Medulla oblongata (tissue), 1 donor: ENCODE data around the gene PCBP3.
"Not testable (repeated sequence)": the region's sequence is repeated elsewhere in the genome, so short reads cannot be mapped to it uniquely, and the experiment has no call there.

Experiments used
- DNase-seq: peaks from one replicate; pipeline ENCODE4 v3.0.0-alpha.2; 2015; ENCODE audit errors: extremely low spot score

PCBP3 gene

DNA sequence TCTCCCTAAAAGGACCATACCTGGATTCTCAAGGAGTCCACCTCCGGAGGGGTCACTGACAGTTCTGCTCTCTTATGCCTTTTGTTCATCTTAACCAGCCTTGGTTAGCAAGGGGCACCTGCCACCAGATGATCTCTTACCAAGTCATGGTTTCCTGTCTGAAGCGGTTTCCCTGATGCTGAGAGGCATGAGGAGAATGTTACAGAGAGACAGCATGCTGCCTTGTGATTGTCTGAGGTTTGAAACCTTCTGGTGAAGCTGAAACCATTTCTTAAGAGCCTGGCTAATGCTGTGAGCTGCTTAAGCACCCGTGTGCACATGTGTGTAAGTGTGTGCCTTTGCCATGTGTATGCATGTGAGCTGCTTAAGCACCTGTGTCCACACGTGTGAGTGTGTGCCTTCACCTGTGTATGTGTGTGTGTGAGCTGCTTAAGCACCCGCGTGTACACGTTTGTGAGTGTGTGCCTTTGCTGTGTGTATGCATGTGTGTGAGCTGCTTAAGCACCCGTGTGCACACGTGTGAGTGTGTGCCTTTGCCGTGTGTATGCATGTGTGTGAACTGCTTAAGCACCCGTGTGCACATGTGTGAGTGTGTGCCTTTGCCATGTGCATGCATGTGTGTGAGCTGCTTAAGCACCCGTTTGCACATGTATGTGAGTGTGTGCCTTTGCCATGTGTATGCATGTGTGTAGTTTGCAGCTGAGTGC, 201.7 kb downstream of the PCBP3 start:
- DNase-seq = no peak

DNA sequence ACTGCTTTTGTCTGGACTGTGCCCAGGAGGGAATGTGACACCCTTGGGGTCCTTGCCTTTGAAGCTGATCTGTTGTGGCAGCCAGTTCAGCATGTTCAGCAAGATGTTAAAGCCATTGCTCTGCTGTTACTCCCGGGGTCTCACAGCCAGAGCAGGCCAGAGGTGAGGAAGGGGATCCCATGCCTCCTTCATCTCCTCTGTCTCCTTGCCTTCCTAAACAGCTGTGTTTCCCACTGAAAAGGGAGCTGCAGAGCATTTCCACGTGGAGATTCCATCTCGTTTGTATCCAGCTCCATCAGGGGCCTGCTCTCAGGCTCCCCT, 202.2 kb downstream of the PCBP3 start:
- DNase-seq = no peak

DNA sequence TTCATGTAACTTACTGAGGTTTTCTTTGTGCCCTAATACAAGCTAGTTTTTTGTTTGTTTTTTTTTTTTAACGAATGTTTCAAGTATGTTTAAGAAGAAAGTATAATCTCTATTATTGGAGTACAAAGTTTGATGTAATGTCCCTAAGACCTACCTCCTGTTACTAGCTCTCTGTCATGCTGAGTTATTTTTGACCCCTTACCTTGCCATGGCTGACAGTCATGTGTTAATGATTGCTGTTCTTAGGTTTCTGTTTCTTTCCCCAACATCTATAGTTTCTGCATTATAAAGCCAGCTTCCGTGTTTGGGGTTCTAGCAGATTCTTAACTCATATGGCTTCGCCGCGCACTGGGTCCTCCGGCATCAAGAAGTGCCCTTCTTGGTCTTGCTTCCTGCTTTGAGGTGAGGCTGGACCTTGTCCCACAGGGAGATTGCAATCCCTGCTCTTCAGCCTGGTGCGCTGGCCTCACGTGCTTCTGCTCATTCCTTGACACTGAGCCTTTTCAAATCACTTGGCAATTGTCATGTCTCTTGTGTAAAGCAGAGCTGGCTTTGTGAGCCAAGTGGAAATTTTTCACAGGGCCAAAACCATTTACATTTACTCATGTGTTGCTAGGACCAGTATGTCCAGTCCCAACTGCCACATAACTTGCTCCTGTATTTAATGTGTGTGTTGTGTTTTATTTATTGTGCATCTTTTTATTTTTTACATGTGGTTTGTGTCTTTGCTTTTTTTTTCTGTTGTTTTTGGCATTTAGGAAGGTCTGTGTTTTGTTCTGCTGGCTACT, 203.0 kb downstream of the PCBP3 start:
- peak; percentile 71 for DNase-seq

GRCh38 chr21:45847870-45848269, 204.3 kb downstream of the PCBP3 start:
- no peak for DNase-seq

- no peak for DNase-seq
Measured at GRCh38 chr21:45848331-45848730, 204.8 kb downstream of the PCBP3 start.

GRCh38 chr21:45848805-45849204, 205.3 kb downstream of the PCBP3 start:
- no peak for DNase-seq

GRCh38 chr21:45849651-45850050, 206.1 kb downstream of the PCBP3 start:
- DNase-seq = no peak

GRCh38 chr21:45850181-45850580, 206.7 kb downstream of the PCBP3 start:
- no peak for DNase-seq

GRCh38 chr21:45852386-45852785, 208.9 kb downstream of the PCBP3 start:
- DNase-seq = not testable (repeated sequence)

DNA sequence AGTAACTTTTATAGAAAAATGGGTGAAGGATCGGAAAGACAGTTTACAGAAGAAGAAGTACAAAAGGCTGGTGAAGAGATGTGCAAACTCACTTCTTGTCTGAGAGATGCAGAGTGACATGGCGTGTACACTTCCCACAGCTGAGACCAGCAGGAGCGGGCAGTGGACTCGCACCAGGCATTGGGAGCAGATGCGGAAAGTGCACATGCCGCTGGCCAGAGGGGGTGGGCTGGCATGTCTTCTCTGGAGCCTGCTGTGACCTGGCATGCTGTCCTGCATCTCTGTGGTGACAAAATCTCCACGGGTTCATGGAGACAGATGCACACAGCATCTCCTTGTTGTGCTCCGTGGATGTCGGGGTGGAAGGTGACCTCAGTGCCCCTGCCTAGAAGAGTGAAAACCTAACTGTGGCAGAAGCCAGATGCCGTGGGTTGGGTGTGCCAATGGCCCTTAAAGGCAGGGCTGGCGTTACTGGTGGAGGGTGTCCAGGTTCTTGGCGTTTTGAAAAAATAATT, 209.4 kb downstream of the PCBP3 start:
- DNase-seq = no peak

GRCh38 chr21:45853703-45854342, 210.3 kb downstream of the PCBP3 start:
- no peak for DNase-seq

- no peak for DNase-seq
Measured at GRCh38 chr21:45854690-45855247, 211.2 kb downstream of the PCBP3 start.

GRCh38 chr21:45855248-45855811, 211.8 kb downstream of the PCBP3 start:
- DNase-seq = no peak

GRCh38 chr21:45856442-45856841, 212.9 kb downstream of the PCBP3 start:
- no peak for DNase-seq

GRCh38 chr21:45856906-45857305, 213.4 kb downstream of the PCBP3 start:
- DNase-seq = no peak

DNA sequence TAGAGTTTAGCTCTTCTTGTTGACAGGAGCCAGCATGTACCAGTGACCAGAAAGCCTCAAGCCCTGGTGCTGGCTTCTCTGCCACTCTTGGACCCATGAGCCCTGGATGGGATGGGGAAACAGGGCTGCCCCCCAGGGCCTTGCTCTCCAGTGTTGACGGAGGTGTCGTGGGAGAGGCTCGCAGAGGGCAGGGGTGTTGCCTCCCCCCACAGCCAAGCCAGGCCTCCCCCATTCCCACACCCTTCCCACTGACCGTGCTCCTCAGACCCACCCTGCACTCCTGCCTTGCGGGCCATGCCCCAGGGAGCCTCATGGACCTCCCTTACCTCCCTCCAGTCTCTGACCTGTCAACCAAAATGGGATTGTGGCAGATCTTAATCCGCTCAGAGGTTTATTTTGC, 214.2 kb downstream of the PCBP3 start:
- DNase-seq = no peak

GRCh38 chr21:45858180-45858579, 214.7 kb downstream of the PCBP3 start:
- DNase-seq = no peak

DNA sequence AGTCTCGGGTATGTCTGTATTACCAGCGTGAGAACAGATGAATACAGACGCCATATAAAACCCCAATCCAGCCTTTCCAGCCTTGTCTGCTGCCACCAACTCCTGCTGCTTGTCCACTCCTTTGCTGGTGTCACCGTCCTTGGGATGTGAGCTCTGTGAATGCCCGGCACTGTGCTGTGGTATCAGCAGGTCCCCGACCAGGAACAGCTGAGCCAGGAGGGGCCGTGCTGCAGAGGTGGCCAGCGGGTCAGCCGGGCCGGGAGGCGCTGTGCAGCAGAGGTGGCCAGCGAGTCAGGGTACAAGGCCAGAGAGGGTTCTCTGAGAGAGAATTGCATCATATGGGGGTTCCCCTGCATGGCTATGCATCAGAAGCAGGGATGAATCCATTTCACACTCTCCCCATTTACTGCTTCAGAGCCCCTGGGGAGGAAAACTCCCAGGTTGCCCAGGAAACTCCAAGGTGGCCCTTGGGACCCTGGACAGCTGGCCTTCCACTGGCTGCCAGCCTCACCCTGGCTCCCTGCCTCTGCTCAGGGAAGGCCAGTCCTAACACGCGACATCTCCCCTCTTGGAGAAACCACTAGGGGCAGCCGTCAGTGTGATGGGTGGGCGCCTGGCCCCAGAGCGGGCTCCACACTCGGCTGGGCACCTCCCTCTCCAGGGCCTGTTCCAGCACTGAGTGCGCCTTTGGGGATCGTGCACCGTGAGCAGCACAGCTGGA, 215.7 kb downstream of the PCBP3 start:
- DNase-seq = no peak

DNA sequence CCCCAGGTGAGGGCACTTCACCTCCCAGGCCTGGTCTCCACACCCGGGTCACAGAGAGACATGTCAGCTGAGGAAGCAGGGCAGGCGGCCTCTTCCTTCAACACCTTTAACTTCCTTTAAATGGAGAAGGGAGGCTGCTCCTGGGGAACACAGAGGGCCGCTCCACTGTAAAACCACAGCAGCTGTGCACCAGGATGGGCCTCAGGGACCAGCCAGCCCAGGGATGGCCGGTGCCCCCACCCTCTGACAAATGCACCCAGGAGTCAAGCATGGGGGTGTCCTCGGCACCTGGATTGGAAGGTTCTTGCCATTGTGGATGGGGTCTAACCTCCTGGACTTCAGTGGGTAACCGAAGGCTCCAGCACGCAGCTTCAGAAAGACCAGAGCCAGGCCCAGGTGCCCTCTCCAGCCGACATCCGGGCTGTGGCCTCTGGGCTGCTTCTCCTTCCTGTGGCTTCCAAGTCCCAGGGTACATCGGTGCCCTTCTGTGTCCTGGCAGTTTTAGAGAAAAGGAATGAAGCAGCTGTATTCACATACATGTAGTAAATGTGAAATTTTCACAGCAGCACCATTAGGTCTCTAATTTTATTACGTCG, 216.3 kb downstream of the PCBP3 start:
- DNase-seq = no peak

- DNase-seq = no peak
Measured at GRCh38 chr21:45860493-45861155, 217.1 kb downstream of the PCBP3 start.
